Activated CD8-positive, alpha-beta memory T cell treated with anti-CD3 and anti-CD28 coated beads for 36 hours (primary cell): ENCODE results near the gene CDH13. TPM values are rescaled to one million over a fixed set of nuclear protein-coding genes. Genes with fewer than 3 reads are reported as not detected.

Experiments used
- CTCF ChIA-PET: fragments of 350-600 bp; sonication (Branson Sonifier 250); formaldehyde crosslinking; loops from one replicate; lab custom pipeline; 2021; ENCODE audit warnings: antibody characterized with exemption; lab: Charles Lee
- POLR2A ChIA-PET: fragments of 350-600 bp; sonication (Branson Sonifier 250); formaldehyde crosslinking; loops from one replicate; lab custom pipeline; 2021; ENCODE audit warnings: antibody characterized with exemption; lab: Charles Lee
- total RNA-seq, 2 experiments: library from RNA; stranded (reverse); gene quantifications; one replicate each; pipeline ENCODE4 v1.2.3, GENCODE V29; 2021

CDH13 gene
- total RNA-seq, 2 experiments from 2014 or later, result not detected

DNA sequence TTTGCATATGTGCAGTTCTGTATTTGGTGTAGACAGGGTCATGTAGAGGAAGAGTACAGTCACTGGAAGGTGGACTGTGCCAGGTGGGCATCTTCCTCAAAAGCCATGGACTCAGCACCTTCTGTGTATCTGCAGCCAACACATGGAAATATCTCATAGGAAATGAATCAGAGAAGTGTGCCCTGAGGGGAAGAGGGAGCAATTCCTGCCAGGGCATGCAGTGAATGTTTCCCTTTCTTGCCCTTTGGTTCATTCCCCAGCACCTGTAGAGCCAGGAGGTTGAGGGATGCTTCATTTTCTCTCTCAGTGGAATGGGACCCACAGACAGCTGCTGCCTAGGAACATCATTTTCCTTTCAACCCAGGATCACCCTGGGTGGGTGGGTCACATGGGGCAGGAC is 1034.9 kb downstream of the CDH13 start:
- POLR2A ChIA-PET, result no interaction called here
- CTCF ChIA-PET, result no interaction called here

DNA sequence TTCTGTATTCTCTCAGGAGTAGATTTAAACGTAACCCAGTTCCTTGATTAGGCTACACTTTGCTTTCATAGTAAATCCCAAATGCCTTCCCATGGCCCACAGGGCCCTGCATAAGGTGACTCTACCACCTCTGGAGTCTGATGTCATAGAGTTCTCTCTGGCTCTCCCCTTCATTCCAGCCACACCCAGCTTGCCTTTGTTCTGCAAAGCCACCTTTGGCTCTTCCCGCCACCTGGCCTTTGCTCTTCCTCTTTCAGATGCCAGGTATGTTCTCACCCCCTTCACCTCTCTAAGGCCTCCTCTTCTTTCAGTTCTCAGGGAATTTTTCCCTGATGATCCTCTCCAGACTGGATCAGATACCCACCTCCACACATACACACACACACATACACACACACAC is 1039.7 kb downstream of the CDH13 start:
- ChIA-PET CTCF (no interaction called here), POLR2A (no interaction called here)

DNA sequence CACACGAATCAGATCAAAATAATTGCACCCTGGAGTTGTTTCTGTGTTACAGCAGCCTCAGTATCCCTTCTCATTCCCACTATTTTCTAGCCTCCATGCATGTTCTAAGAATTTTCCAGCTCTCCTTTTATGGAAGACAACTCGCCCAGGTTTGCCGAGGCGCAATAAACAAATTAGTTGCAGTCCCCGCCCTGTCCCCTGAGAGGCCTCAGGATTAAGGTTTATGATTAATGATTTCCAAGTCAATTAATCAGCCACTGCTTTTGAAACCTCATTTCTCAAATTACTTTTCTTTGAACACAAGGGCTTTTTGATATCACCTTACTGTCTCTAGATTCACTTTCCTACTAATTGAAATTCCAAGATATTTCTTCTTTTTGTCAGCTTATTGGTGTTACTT is 1042.7 kb downstream of the CDH13 start:
- CTCF ChIA-PET, result no interaction called here
- POLR2A ChIA-PET, result no interaction called here

DNA sequence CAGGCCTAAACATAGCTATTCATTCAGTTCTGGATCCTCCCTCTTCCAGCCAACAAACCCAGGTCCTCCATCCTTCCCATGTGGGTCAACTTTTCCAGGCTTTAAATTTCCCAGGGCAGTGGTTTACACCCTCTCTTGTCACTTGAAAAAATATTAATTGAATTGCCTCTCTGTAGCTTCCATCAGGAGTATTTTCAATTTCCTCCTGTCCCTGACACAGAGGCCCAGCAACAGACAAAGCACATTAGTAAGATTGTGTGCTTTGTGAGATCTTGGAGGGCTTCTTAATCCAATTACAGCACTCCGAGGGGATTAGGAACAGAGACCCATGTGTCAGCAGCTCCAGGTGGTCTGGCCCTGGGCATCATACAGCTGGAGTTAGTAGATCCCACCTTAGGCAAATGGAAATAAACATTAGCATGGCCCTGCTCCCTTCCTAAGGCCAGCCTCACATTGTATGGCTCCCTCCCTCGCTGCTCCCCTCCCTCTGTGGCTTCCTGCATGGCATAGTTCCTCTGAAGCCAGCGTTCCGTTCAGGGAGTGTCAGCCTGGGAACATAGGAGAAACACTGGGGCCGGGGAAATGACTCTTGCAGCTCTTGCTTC is 1048.3 kb downstream of the CDH13 start:
- ChIA-PET POLR2A (no interaction called here), CTCF (no interaction called here)

DNA sequence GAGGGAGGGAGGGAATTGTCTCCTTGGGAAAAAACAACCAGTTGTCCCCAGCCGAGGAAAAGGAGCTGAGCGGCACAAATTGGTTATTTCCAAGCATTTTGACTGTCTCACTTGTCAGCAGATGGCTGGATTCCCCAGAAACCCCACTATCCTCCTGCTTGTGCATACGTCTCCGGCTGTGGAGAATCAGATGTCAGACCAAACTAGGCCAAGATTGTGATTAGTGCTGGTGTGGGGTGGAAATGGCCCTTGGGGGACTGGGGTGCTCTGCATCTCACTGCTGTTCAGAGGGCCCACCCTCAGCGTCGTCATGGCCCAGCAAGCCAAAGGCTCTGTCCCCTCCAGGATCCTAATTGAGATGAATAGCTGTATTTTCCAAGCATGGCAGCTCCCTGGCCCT is 1049.3 kb downstream of the CDH13 start:
- ChIA-PET CTCF (no interaction called here), POLR2A (no interaction called here)

DNA sequence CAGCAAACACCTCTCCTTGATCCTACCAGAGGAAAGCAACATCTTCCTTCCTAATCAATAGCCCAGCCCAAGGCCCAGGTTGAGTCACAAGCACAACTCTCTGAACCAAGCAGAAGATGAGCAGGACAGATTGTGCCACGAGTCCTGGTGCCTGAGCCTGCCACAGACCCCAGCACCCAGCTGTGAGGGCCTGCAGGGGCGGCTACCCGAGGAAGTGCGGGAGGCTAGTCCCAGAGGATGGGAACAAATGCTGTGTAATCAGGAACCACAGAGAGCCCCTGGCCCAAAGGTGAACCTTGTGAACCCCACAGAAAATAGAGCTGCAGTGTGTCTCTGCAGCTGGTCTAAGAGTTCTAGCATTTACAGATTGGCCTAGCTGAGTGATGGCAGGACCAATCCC is 1054.2 kb downstream of the CDH13 start:
- POLR2A ChIA-PET, result no interaction called here
- CTCF ChIA-PET, result no interaction called here

DNA sequence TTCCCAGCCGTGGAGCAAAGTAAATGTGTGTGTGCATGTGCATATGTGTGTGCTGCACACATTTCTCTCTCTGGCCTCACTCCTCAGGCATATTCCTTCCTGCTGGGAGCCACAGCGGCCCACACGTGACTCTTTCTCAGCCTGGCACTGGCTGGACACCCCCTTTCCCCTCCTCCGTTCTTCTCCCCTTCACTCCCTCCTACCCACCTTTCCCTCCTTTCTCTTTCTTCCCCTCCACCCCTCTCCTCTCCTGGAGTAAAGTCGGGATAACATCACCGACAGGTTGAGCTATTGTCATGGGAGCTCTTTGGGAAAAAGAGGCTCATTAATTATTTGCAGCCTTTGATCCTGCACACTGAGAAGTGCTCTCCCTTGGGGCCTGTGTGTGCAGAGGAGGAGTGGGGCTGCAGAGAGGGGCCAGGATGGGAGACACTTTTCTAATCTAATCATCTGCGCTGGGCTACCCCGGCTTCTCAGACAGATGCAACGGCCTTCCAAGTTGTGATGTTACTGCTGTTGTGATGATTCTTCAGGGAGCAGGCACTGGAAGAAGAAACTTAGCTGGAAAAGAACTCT is 1054.7 kb downstream of the CDH13 start:
- ChIA-PET CTCF (no interaction called here), POLR2A (no interaction called here)

DNA sequence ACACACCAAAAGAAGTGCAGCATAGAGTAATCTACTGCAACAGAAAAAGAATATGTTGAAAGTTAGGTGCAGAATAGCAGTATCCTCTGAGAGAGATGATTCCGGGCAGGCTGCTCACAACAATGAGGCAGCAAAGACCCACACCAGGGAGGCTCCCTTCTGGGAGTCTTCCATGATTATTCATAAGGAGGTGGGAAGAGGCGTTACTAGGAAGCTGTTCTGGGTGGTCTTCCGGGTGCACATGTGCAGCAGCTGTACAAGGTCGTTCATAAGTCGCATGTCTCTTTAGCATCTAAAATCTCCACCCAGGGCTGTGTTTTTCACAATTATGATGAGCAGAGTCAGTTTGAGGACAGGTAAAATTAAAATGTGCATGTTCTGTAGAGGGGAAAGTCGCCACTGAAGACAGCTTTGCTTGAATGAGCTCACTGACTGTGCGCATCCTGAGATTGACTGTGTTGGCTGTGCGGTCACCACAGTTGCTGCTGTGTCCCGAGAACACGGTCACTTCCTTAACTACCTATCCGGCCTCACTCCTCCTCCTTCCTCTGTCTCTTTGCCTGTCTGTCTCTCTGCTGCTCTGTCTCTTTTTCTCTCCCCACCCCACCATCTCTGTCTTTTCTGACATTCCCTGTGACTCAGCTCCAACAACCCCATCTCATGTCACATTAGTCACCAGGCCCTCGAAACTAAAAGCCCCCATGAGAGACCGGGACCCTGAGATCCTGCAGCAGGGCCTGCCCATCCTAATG is 1055.5 kb downstream of the CDH13 start:
- POLR2A ChIA-PET, result no interaction called here
- CTCF ChIA-PET, result no interaction called here

DNA sequence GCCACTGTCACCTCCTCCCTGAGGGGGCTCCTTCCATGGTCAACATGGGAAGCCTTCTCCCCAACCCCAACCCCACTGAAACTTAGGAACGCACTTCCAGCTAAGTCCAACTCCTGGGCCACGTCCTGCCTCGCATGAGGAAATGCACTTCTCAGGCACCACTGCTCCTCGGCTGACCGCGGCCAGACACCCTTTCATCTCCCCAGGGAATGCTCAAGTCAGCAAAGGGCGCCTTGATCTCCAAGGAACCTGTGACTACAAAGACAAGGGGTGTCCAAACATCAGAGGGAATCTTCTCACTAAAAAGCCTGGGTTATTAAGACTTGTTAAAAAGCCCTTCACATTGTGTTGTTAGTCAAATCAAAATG is 1056.1 kb downstream of the CDH13 start:
- POLR2A ChIA-PET, result no interaction called here
- CTCF ChIA-PET, result no interaction called here

DNA sequence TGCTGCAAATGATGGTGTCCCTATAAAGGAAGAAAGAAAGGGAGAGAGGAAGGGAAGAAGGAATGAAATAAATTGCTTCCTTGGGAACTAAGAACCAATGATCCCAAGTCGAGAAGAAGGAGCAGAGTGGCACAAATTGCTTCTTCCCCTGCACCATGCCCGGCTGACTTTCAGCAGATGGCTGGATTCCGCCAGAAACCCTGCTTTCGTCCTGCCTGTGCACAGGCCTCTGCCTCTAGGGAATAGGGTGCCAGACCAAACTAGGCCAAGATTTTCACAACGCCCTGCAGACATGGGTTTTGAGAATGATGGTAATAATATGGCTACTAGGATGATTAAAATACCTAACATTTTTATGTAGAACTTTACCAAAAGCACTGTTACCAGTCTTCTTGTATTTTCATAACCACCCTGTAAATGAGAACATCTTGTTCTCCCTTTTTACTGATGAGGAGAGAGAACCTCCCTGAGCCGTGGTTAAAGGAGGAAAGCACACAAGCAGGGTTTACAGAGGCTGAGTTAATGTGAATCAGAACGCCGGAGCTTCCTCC is 1058.9 kb downstream of the CDH13 start:
- POLR2A ChIA-PET, result no interaction called here

DNA sequence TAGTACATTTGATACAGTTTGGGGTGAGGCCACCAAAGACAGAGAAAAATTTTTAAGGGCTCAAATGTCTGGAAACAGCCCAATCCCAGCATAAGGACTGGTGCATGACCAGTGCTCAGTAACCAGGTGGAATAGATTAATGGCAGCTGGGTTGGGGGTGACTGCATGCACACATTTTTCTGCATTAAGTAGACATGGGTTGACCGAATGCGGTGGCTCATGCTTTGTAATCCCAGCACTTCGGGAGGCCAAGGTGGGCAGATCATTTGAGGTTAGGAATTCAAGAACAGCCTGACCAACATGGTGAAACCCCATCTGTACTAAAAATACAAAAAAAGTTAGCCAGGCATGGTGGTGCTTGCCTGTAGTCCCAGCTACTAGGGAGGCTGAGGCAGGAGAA is 1060.0 kb downstream of the CDH13 start:
- POLR2A ChIA-PET, result no interaction called here
- CTCF ChIA-PET, result no interaction called here

More for the DNA sequence above, 1058.9 kb downstream of the CDH13 start:
- CTCF ChIA-PET, result interaction anchor here (0.6 kb wide), 1 partner anchor 262 kb away, joined by 3 read pairs; no protein-coding TSS in a partner anchor

DNA sequence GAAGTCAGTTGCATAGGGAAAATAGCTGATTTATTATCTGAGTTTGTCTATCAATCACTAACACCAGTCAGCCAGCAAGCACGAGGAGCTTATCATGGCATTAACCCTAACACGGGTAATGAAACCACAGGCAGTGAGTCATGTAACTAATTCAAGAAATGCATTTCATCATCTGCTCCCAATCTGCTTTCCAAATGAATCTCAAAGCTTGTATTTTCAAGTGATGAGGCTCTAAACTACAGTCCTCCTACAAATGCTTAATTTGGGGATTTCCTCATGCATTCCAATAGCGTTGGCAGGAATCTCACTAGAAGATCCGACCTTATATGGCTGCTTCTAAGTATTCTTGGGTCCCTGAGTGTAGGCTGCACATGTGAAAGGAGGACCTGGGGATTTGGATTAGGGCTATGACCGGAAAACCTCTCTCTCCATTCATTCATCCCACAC is 1062.6 kb downstream of the CDH13 start:
- CTCF ChIA-PET, result no interaction called here
- POLR2A ChIA-PET, result no interaction called here

DNA sequence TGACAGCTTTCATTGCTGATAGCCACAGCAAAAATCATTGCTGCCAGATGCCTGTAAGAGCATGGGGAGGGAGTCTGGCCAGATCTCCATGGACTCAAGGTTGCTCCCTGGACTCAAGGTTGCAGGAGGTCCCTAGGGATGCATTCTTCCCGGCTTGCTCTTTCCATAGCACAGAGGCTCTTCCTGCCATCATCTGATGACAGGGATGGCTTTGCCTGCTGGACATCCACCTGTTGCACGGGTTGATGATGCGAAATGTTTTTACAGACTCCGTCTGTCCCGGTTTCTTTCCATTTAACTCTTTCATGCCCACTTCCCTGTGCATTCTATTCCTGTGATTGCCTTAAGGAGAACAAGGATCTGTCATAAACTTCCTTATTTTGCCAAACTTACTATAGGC is 1065.5 kb downstream of the CDH13 start:
- POLR2A ChIA-PET, result no interaction called here
- CTCF ChIA-PET, result no interaction called here

DNA sequence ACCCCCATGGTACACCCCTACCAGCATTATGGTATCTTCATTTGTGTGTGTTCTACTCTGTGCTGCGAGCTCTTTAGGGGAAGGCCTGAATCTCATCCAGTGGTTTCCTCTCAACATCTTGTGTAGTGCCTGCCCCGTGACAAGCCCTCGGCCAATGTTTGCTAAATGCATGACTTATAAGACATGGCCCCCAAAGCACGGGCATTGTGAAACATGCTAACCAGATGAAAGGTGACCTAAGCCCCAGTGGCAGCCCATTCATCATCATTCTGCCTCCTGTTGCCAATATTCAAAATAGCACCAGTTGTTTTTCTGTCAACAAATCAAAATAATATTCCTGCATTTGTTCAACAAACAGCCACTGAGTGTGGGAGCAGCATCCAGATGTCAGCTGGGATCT is 1072.2 kb downstream of the CDH13 start:
- ChIA-PET CTCF (no interaction called here), POLR2A (no interaction called here)

DNA sequence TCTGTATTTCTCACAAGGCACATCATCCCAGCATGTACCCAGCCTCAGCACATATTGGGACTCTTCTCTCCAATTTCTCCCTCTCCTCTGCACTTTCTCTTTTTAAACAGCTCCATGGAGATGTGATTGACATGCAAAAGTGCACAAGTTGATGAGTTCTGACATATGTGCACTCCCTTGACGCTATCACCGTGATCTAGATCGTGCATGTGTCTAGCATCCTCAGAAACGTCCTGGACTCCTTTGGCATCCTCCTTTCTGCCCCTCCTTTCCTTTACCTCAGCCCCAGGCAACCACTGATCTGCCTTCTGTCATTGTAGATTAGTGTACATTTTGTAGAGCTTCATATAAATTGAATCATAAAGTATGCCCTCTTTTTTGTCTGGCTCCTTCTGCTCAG is 1073.0 kb downstream of the CDH13 start:
- CTCF ChIA-PET, result no interaction called here

DNA sequence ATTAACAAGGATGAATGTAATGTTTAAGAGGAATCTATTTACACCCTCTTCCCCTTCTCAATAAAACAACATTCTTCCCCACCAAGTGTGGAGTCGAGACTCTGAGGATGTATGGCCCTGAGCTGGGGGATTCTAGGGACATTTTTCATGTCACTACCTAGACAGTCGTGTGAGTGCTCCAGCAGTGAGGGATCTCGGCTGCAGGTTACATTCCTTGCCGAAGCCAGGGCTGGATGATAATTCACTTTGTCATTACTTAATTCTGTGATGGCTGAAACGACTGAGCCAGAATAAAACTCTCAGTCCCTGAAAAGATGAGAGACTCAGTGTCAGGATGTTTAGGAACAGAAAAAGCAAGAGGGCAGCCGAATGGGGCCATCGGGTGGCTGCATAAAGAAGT is 1074.1 kb downstream of the CDH13 start:
- ChIA-PET POLR2A (no interaction called here), CTCF (no interaction called here)

More for the DNA sequence above, 1073.0 kb downstream of the CDH13 start:
- POLR2A ChIA-PET, result no interaction called here

DNA sequence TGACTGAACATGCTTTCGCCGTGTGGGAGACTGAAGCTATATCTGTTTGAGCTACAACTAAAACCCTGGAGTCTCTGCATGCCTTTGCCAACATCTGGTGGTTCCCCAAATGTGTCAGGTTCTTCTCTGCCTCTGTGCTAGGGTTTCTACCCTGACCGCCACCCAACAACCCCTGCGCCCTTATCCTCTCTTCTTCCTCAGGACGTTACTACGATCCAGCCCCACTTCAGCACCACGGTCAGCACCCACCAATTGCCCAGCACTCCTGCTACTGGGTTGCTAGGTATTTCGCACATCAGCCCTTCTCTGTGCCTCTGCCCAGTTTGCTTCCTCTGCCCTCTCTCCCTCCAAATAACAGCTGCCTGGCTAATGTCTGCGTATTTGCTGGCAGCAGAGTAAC is 1074.7 kb downstream of the CDH13 start:
- ChIA-PET POLR2A (no interaction called here), CTCF (no interaction called here)

DNA sequence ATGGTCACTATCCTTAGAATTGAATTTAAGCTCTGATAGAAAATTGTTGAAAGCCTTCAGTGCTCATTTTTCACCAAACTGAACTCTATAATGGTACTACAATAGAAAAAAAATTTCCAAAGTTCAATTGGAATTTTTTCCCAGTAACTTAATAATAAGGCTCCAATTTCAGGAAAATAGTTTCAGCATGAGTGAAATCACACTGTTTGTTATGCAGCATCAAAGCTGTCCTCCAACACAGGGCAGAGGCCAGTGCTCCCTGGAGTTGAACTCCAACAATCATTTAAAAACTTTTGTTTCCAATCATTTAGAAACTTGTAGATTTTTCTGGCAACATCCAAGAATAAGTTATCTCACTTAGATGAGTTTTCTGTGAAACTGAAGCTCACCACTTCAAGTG is 1077.9 kb downstream of the CDH13 start:
- CTCF ChIA-PET, result no interaction called here
- POLR2A ChIA-PET, result no interaction called here

DNA sequence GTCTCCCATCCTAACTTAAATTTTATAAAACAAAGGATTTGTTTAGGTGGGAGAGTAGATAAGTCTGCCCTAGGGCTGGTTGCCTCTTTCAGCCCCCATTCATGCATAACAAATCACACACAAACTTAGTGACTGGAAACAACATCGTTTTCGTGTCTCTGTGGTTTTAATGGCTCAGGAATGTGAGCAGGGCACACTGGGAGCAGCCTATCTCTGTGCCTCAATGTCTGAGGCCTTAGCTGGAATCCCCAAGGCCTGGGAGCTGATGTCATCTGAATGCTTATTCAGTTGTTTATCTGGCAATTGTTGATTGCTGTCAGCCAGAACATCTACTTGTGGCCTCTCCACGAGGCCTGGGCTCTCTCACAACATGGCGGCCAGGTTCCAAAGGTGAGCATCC is 1079.1 kb downstream of the CDH13 start:
- ChIA-PET CTCF (no interaction called here), POLR2A (no interaction called here)

DNA sequence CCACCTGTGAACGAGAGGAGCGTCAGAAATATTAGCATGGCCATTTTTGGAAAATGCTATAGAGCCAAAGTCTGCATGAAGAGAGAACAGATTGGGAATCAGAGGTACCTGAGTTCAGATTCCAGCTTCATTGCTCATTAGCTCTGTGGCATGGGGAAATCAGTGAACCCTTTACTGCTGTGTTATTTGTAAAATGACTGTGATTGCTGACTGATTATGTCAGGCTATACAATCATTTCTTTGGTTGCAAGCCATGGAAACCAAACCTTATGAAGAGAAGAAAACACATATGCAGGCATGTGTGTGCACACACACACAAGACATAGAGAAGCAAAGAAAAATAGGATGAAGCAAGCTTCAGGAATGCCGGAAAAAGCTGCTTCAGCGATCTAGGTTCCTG is 1079.6 kb downstream of the CDH13 start:
- ChIA-PET POLR2A (no interaction called here), CTCF (no interaction called here)

DNA sequence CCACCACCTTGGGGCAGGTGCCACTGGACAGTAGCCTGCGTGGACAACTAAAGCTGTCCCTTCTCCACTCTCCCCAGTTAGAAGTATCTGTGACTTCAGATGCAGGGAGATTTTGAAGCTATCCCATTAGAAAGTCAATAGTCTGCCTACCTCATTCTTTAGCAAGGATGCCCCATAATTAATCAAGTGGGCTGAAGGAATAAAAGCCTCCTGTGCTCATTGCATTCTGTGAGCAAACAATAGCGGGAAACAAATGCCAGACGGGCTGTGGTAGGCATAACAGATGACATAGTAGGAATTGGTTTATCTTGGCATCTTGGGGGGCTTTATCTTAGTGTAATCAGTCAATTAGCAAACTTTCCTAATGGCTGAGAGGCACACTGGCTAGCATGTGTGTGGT is 1084.3 kb downstream of the CDH13 start:
- ChIA-PET CTCF (no interaction called here), POLR2A (no interaction called here)
